IMR-90 (cell line): Measurements from ENCODE around the gene CDH22.

Source experiments
- BHLHE40 ChIP-seq: fragments of 150-350 bp; IDR thresholded peaks from 2 replicates; pipeline ENCODE4 v1.6.1; 2016; ENCODE audit warnings: mild to moderate bottlenecking, low read depth, low read length
- CHD1 ChIP-seq: IDR thresholded peaks from 2 replicates; pipeline ENCODE4 v1.6.1; 2012; ENCODE audit warnings: low read depth, low read length, improper control_type of control experiment
- MAFK ChIP-seq: IDR thresholded peaks from 2 replicates; pipeline ENCODE4 v1.6.1; 2012; ENCODE audit warnings: low read depth, low read length, improper control_type of control experiment
- MAZ ChIP-seq: IDR thresholded peaks from 2 replicates; pipeline ENCODE4 v1.6.1; 2012; ENCODE audit warnings: low read depth, mild to moderate bottlenecking, low read length, improper control_type of control experiment, moderate library complexity, borderline replicate concordance
- POLR2A ChIP-seq: IDR thresholded peaks from 2 replicates; pipeline ENCODE4 v1.6.1; 2012; ENCODE audit warnings: mild to moderate bottlenecking, low read depth, low read length
- RCOR1 ChIP-seq: IDR thresholded peaks from 2 replicates; pipeline ENCODE4 v1.6.1; 2012; ENCODE audit warnings: mild to moderate bottlenecking, low read length, improper control_type of control experiment; ENCODE audit not compliant: insufficient replicate concordance
- RFX5 ChIP-seq: IDR thresholded peaks from 2 replicates; pipeline ENCODE4 v1.8.0; 2012; ENCODE audit warnings: low read depth, mild to moderate bottlenecking, low read length, moderate library complexity
- SMC3 ChIP-seq: fragments of 150-350 bp; IDR thresholded peaks from 2 replicates; pipeline ENCODE4 v1.6.1; 2016; ENCODE audit warnings: low read depth, mild to moderate bottlenecking, antibody characterized with exemption, low read length, moderate library complexity
- TF ChIP-seq, protein P1 (sequence below): conservative IDR thresholded peaks from 2 replicates; pipeline ENCODE4 v1.5.1; 2012; ENCODE audit warnings: mild to moderate bottlenecking, low read depth, low read length, improper control_type of control experiment
- TF ChIP-seq, protein P2 (sequence below): fragments of 150-350 bp; IDR thresholded peaks from 2 replicates; pipeline ENCODE4 v1.6.1; 2016; ENCODE audit warnings: low read depth, mild to moderate bottlenecking, low read length, moderate library complexity, borderline replicate concordance

DNA sequence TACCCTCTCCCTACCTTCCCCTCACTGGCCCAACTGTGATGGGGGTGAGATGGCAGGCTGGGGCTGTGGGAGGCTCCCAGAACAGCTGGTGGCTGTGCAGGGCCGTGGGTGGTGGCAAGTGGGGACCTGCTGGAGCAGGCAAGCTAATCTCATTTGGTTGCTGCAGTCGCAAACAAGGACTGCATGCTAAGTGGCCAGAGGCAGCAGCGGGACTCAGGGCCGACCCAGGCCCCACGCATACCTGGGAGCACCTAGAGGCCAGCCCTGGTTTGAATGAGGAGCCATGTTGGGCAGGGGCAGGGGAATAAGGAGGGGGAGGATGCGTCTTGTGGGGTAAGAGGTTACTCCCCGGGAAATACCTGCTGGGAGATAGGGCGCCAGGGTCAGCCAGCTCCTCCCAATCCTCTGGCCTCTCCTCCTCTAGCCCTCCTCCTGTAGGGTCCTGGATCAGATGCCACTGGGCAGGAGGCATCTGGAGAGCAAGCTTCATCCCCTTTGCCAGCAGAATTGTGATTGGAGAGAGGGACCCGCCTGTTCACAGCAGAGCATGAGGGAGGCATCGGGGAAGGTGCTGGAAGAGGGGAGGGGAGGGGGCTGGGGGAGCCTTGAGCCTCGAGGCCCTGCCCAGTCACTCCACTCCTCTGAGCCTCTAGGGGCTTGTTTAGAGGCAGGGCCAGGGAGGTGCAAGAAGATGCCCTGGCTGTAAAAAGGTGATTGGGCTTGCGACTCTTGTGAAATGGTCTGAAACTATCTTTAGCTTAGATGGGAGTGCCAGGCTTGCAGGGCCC is 24.3 kb upstream of the CDH22 start:
- TF ChIP-seq, protein P1, sequence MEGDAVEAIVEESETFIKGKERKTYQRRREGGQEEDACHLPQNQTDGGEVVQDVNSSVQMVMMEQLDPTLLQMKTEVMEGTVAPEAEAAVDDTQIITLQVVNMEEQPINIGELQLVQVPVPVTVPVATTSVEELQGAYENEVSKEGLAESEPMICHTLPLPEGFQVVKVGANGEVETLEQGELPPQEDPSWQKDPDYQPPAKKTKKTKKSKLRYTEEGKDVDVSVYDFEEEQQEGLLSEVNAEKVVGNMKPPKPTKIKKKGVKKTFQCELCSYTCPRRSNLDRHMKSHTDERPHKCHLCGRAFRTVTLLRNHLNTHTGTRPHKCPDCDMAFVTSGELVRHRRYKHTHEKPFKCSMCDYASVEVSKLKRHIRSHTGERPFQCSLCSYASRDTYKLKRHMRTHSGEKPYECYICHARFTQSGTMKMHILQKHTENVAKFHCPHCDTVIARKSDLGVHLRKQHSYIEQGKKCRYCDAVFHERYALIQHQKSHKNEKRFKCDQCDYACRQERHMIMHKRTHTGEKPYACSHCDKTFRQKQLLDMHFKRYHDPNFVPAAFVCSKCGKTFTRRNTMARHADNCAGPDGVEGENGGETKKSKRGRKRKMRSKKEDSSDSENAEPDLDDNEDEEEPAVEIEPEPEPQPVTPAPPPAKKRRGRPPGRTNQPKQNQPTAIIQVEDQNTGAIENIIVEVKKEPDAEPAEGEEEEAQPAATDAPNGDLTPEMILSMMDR, result no peak
- TF ChIP-seq RCOR1 (no peak), POLR2A (no peak), CHD1 (no peak), BHLHE40 (no peak), MAZ (no peak), RFX5 (no peak), SMC3 (no peak), MAFK (no peak)
- TF ChIP-seq, protein P2, sequence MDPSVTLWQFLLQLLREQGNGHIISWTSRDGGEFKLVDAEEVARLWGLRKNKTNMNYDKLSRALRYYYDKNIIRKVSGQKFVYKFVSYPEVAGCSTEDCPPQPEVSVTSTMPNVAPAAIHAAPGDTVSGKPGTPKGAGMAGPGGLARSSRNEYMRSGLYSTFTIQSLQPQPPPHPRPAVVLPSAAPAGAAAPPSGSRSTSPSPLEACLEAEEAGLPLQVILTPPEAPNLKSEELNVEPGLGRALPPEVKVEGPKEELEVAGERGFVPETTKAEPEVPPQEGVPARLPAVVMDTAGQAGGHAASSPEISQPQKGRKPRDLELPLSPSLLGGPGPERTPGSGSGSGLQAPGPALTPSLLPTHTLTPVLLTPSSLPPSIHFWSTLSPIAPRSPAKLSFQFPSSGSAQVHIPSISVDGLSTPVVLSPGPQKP, result no peak
